ENCODE results near the gene USH2A.

GRCh38 chr1:216193839-216194443 lies 229.3 kb downstream of the USH2A start:
- TF ChIP-seq POLR2A (IDR thresholded peaks at IDR 0.05) = no peak
- peak in 1 of 4 experiments; percentile 13 for TF ChIP-seq CTCF (IDR thresholded peaks at IDR 0.05)
- TF ChIP-seq EP300 (IDR thresholded peaks at IDR 0.05) = no peak
- TF ChIP-seq POLR2AphosphoS5 (IDR thresholded peaks at IDR 0.05) = no peak

Measured in gastroesophageal sphincter (tissue), 3 donors.